ENCODE results near the gene RAD54L. TPM values are rescaled to one million over a fixed set of nuclear protein-coding genes. Genes with fewer than 3 reads are reported as not detected.
"Not testable (repeated sequence)": the region's sequence is repeated elsewhere in the genome, so short reads cannot be mapped to it uniquely, and the experiment has no call there.

RAD54L gene
- polyA plus RNA-seq, 1 of the 3 experiments (the other 2 are of a cell fraction), result 11.5 TPM

DNA sequence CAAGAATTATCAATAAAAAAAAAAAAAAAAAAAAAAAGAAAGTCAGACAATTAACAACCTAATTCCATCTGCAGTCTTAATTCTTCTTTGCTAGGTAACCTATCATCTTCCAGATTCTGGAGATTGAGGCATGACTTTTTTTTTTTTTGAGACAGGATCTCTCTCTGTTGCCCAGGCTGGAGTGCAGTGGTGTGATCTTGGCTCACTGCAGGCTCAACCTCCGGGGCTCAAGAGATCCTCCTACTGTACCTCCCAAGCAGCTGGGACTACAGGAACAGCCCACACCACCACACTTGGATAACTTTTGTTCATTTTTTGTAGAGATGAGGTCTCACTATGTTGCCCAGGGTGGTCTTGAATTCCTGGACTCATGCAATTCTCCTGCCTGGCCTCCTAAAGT lies 4.6 kb upstream of the RAD54L start:
- Histone ChIP-seq H3K27ac (ENCODE audit: low read depth in 2 of 2, low read length in 1 of 2) (no peak overlapping the region), H2AFZ (ENCODE audit: low read depth) (no peak overlapping the region), H4K20me1 (ENCODE audit: insufficient read depth) (no peaks in the 10 kb centered on the region), H3K79me2 (ENCODE audit: insufficient read depth) (peaks cover 1% of the 10 kb centered on the region), H3K27me3 (ENCODE audit: insufficient read depth) (no peaks in the 10 kb centered on the region), H3K9ac (no peak overlapping the region), H3K9me2 (no peaks in the 10 kb centered on the region), H3K4me2 (no peak overlapping the region), H3K9me3 (no peaks in the 10 kb centered on the region), H3F3A (replicated peaks; ENCODE audit: insufficient read depth) (peaks cover 8% of the 10 kb centered on the region), H3K36me3 (replicated peaks in 1 of 2; ENCODE audit: control insufficient read depth in 1 of 2, insufficient read depth in 2 of 2, low read length in 1 of 2) (no peaks in the 10 kb centered on the region), H3K4me1 (ENCODE audit: control insufficient read depth in 1 of 2, insufficient read depth in 2 of 2, low read depth in 1 of 2, low read length in 1 of 2) (peaks cover 0 to under 1% of the 10 kb centered on the region in 2 experiments; a peak in 1 of 4 replicates), H3K4me3 (ENCODE audit: low read depth in 2 of 2, low read length in 1 of 2) (no peak overlapping the region)
- ChIA-PET POLR2A (no interaction called here), CTCF (interaction anchor here (0.9 to 2.9 kb wide), 2 partner anchors 19 to 98 kb away, joined by 4 to 19 read pairs; partner anchors contain the start of gene NSUN4)
- TF ChIP-seq TCF12 (IDR thresholded peaks at IDR 0.05), result no peak
- TF ChIP-seq GABPA (IDR thresholded peaks at IDR 0.05; ENCODE audit: low read depth), result no peak
- TF ChIP-seq, protein P1, sequence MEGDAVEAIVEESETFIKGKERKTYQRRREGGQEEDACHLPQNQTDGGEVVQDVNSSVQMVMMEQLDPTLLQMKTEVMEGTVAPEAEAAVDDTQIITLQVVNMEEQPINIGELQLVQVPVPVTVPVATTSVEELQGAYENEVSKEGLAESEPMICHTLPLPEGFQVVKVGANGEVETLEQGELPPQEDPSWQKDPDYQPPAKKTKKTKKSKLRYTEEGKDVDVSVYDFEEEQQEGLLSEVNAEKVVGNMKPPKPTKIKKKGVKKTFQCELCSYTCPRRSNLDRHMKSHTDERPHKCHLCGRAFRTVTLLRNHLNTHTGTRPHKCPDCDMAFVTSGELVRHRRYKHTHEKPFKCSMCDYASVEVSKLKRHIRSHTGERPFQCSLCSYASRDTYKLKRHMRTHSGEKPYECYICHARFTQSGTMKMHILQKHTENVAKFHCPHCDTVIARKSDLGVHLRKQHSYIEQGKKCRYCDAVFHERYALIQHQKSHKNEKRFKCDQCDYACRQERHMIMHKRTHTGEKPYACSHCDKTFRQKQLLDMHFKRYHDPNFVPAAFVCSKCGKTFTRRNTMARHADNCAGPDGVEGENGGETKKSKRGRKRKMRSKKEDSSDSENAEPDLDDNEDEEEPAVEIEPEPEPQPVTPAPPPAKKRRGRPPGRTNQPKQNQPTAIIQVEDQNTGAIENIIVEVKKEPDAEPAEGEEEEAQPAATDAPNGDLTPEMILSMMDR (IDR thresholded peaks at IDR 0.05), result no peak
- TF ChIP-seq, protein P2, sequence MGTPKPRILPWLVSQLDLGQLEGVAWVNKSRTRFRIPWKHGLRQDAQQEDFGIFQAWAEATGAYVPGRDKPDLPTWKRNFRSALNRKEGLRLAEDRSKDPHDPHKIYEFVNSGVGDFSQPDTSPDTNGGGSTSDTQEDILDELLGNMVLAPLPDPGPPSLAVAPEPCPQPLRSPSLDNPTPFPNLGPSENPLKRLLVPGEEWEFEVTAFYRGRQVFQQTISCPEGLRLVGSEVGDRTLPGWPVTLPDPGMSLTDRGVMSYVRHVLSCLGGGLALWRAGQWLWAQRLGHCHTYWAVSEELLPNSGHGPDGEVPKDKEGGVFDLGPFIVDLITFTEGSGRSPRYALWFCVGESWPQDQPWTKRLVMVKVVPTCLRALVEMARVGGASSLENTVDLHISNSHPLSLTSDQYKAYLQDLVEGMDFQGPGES (IDR thresholded peaks at IDR 0.05; ENCODE audit: low read depth, low read length), result no peak
- no peak for TF ChIP-seq RFX5 (IDR thresholded peaks at IDR 0.05; ENCODE audit: low read length)
- no peak for TF ChIP-seq NRF1 (IDR thresholded peaks at IDR 0.05; ENCODE audit: low read depth, low read length)
- no peak for TF ChIP-seq MEF2A (IDR thresholded peaks at IDR 0.05; ENCODE audit: borderline replicate concordance, low read depth)
- no peak for TF ChIP-seq ELF1 (IDR thresholded peaks at IDR 0.05)
- no peak for TF ChIP-seq EZH2phosphoT487 (IDR thresholded peaks at IDR 0.05; ENCODE audit: borderline replicate concordance, low read depth)
- no peak for TF ChIP-seq JUND (IDR thresholded peaks at IDR 0.05)
- no peak for TF ChIP-seq TEAD4 (IDR thresholded peaks at IDR 0.05; ENCODE audit: borderline replicate concordance, insufficient read depth)
- DNase-seq, result no peak
- WGBS (ENCODE audit: low lambda C conversion rate), result 31% methylated on average over 1 of the region's 1 CpG

DNA sequence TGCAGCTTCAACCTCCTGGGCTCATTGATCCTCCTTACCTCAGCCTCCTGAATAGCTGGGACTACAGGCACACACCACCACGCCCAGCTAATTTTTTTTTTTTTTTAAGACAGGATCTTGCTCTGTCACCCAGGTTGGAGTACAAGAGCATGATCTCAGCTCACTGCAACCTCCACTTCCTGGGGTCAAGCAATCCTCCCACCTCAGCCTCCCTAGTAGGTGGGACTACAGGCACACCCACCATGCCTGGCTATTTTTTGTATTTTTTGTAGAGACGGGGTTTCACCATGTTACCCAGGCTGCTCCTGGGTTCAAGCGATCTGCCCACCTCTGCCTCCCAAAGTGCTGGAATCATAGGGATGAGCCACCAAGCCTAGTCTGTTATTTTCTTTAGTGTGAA lies 3.7 kb upstream of the RAD54L start:
- POLR2A ChIA-PET; H2AFZ ChIP-seq (ENCODE audit: low read depth): not testable (repeated sequence)
- 88% methylated on average over 3 of the region's 3 CpGs for WGBS (ENCODE audit: low lambda C conversion rate)

More for the DNA sequence above, 3.7 kb upstream of the RAD54L start:
- H4K20me1 ChIP-seq (ENCODE audit: insufficient read depth); H3K9ac ChIP-seq; H3K36me3 ChIP-seq (replicated peaks in 1 of 2; ENCODE audit: control insufficient read depth in 1 of 2, insufficient read depth in 2 of 2, low read length in 1 of 2); H3K4me2 ChIP-seq; H3K27me3 ChIP-seq (ENCODE audit: insufficient read depth); H3K9me2 ChIP-seq; H3K4me1 ChIP-seq (ENCODE audit: control insufficient read depth in 1 of 2, insufficient read depth in 2 of 2, low read depth in 1 of 2, low read length in 1 of 2); H3F3A ChIP-seq (replicated peaks; ENCODE audit: insufficient read depth); H3K9me3 ChIP-seq; DNase-seq; H3K4me3 ChIP-seq (ENCODE audit: low read depth in 2 of 2, low read length in 1 of 2); H3K27ac ChIP-seq (ENCODE audit: low read depth in 2 of 2, low read length in 1 of 2): not testable (repeated sequence)
- H3K79me2 ChIP-seq (ENCODE audit: insufficient read depth), result peaks cover 11% of the 10 kb centered on the region
- CTCF ChIA-PET, result interaction anchor here (0.9 to 2.9 kb wide), 2 partner anchors 20 to 97 kb away, joined by 4 to 19 read pairs; partner anchors contain the start of gene NSUN4
